GM12878 (cell line): ENCODE measurements around the gene FTO.

Experiments used
- ESRRA ChIP-seq: IDR thresholded peaks from 2 replicates; pipeline ENCODE4 v1.6.1; 2012; ENCODE audit warnings: mild to moderate bottlenecking, low read length, improper control_type of control experiment
- YY1 ChIP-seq: IDR thresholded peaks from 2 replicates; pipeline ENCODE4 v1.6.1; 2011; ENCODE audit warnings: low read depth, mild to moderate bottlenecking, low read length

GRCh38 chr16:53915452-53916160 is 211.7 kb downstream of the FTO start:
- no peak for TF ChIP-seq YY1
- no peak for TF ChIP-seq ESRRA
